GOT3 (cell line): ENCODE data around the gene ATP6V1F.

ENCODE experiments used
- DNase-seq: peaks from one replicate; lab custom pipeline; 2025; ENCODE audit warnings: mixed read lengths; lab: John Stamatoyannopoulos, UW

The ATP6V1F gene

GRCh38 chr7:128884561-128885369 is 22.1 kb downstream of the ATP6V1F start:
- no peak for DNase-seq

GRCh38 chr7:128885370-128886187 is 22.9 kb downstream of the ATP6V1F start:
- no peak for DNase-seq

DNA sequence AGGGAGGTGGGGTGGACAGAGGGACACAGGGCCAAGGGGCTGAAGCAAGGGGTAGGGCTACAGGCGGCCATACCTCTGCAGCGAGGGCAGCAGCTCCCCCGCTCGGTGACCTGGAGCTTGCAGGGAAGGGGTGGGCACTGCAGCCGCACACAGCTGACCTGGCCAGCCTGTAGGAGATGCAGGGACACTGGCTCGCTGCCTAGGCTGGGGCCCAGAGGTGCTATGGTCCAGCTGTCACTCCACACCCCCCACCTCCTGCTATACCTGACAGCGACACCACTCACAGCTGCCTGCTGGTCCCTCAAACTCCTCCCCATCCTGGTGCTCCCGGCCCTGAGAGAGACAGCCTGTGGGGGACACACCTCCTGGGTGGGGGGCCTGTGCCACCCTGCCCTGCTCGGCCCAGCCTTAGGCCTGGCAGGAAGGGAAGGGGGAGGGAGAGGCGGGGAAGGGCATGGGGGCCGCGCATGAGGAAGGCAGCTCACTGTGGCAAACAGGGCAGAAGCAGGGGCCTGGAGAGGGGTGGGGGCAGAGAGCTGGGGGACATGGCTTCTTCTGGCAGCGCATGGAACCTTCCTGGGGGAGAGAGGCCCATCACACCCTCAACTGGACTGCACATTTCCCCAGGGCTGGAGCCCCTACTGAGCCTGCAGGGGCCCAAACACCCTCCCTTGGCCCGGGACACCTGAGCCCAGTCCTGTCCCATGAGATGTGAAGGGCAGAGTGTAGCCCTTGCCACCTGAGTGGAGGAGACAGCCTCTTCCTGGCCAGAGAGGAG is 23.9 kb downstream of the ATP6V1F start:
- no peak for DNase-seq

DNA sequence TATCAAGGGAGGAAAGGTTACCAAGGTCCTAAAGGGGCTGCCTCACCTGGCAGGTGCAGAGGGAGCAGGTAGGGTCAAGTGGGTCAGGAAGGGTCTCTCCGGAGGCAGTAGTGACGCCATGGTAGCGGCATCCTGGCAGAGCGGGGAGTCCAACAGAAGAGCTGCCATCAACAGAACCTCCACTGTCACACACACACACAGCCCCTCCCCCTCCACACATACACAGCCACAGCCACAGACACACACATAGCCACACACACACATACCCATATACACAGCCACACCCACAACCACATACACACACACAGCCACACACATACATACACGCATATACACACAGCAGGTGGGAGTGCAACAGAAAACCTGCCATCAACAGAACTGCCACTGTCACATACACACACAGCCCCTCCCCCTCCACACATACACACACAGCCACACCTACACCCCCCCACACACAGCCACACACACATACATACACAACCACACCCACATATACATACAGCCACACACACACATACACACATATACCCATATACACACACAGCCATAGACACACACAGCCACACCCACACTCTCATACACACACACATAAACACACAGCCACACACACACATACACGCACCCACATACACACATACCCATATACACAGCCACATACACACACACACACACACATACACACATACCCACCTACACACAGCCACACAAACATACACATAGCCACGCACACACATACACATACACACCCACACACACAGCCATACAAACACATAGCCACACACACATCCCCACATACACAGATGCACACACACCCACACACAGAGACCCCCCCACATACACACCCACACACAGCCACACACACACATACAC is 24.7 kb downstream of the ATP6V1F start:
- no peak for DNase-seq

DNA sequence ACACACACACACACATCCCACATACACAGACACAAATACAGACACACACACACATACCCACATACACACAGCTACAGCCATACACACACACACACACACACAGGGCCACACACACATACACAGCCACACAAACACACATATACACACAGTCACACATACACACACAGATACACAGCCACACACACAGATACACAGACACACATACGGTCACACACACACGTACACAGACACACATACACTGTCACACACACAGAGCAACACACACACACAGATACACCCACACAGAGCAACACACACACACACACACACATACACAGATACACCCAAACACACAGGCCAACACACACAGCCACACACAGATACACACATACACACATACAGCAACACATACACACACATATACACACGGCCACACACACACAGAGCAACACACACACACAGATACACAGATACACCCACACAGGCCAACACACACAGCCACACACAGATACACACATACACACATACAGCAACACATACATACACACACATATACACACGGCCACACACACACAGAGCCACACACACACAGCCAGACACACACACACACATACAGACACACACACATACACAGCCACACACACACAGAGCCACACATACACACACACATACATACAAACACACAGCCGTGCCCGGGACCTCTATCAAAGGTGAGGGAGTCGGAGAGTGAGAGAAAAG is 25.5 kb downstream of the ATP6V1F start:
- DNase-seq: no peak

GRCh38 chr7:128888756-128889095 is 26.1 kb downstream of the ATP6V1F start:
- DNase-seq: no peak

DNA sequence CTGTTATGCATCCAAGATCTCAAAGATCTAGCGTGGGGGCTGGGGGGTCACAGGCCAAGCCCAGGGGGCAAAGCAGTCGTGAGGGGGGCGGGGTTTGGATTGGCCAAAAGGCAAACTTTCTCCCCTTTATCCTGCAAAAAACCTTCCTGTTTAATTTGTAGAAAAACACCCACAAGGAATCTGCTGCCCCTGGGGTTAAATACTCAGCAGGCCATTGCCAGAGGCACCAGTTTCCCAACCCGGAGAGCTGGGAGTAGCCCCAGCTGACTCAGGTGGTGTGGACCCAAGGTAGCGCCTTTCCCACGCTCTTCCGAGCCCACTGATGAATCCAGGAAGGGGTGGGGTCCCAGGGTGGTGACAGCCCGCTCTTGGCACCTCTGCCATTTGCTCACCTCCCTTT is 26.5 kb downstream of the ATP6V1F start:
- no peak for DNase-seq

GRCh38 chr7:128890306-128891109 is 27.9 kb downstream of the ATP6V1F start:
- no peak for DNase-seq

- no peak for DNase-seq
Measured at GRCh38 chr7:128891110-128891941, 28.7 kb downstream of the ATP6V1F start.

GRCh38 chr7:128891942-128892269 is 29.2 kb downstream of the ATP6V1F start:
- no peak for DNase-seq

GRCh38 chr7:128892521-128893250 is 30.0 kb downstream of the ATP6V1F start:
- no peak for DNase-seq

- no peak for DNase-seq
Measured at GRCh38 chr7:128893251-128894100, 30.8 kb downstream of the ATP6V1F start.

DNA sequence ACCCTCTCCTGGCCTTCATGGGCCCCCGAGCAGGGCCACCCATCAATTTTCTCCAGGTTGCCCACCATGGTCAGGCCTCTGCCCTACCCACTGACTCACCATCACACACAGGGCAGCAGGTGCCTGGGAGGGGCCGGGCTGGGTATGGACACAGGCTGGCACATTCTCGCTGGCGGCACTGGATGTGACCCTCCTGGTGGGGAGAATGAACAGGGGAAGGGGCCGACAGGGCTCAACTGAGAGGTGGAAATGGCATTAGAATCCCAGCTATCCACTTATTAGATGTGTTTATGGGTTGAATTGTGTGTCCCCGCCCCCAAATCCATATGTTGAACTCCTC is 31.4 kb downstream of the ATP6V1F start:
- no peak for DNase-seq

- no peak for DNase-seq
Measured at GRCh38 chr7:128895320-128895719, 32.7 kb downstream of the ATP6V1F start.

DNA sequence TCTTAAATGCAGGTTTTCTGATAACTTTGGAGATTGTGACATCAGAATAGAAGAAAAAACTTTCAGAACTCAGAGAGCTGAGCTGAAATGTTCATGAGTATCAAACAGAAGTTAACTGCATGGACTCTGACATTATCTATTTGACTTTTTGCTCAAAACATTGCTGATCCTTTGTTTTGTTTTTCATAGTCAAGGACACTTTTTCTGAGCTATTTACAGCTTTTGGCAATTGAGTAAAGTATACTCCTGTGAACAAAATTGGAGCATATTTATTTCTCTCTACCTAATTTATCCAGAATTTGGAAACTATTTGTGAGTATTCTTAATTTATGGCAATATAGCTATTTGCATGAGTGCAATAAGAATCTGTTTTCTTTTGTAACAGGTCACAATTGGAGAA is 36.7 kb downstream of the ATP6V1F start:
- DNase-seq: no peak

GRCh38 chr7:128900237-128900636 is 37.6 kb downstream of the ATP6V1F start:
- DNase-seq: no peak

DNA sequence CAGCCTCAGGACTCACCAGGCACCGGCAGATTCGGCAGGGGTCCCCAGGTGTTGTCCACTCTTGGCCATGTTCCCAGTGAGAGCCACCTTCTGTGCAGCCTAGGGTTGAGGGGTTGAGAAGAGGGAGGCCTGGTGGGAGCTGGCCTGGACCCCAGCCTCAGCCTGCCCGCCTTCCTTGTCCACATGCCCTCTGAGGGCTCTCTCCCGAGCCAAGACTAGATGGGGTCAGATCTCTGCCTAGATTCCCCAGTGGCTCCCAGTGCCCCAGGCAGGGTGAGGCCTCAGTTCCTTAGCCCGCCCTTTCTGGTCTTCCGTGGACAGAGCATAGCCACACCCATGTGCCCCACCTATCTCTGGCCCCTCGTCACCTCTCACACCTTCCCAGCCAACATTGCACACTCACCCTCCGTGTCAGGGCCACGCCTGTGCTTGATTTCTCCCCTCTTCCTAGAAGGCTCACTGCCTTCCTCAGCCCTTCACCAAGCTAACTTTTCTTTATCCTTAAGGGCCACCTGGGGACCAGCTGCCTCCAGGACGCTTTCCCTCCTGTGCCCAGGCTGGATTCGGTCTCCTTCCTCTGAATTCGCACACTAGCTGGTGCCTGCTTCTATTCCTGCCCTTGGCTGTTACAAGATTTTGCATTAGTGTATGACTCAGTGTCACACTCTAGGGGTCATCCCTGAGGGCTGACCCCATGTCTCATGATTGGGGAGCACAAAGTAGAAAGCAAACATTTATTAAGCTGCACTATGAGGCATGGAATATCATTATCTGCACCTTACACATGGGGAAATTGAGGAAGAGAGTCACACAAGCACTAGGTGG is 40.3 kb downstream of the ATP6V1F start:
- DNase-seq: no peak
